Uterus (tissue), 2 donors: Measurements from ENCODE around the gene AKIRIN2.

ENCODE experiments used
- CTCF ChIP-seq, 4 experiments: fragments of 200-600 bp in 2 of 4; fragments of 450-650 bp in 2 of 4; sonication (generic) in 2 of 4; IDR thresholded peaks; one replicate each; pipeline ENCODE4 v1.5.1; 2016 to 2019; ENCODE audit warnings: antibody characterized with exemption in 4 of 4, mild to moderate bottlenecking in 2 of 4, moderate library complexity in 1 of 4
- POLR2A ChIP-seq, 2 donors: fragments of 450-650 bp; IDR thresholded peaks; one replicate each; pipeline ENCODE4 v1.6.1; 2016; ENCODE audit warnings: antibody characterized with exemption in 2 of 2, mild to moderate bottlenecking in 1 of 2, moderate library complexity in 1 of 2

- no peak for TF ChIP-seq POLR2A (IDR thresholded peaks at IDR 0.05)
- TF ChIP-seq CTCF (IDR thresholded peaks at IDR 0.05) = no peak
Measured at GRCh38 chr6:87675004-87675681, 26.9 kb downstream of the AKIRIN2 start.
